GM12875 (cell line): ENCODE measurements around the gene SUN5.

Experiments
- H3K4me3 ChIP-seq: one replicate; pipeline ENCODE4 v1.5.1; 2011; ENCODE audit warnings: low read depth, low read length, control low read depth
- TF ChIP-seq, protein P1 (sequence below): IDR thresholded peaks from 2 replicates; pipeline ENCODE4 v1.5.1; 2011; ENCODE audit warnings: low read depth, mild to moderate bottlenecking, control low read depth, inconsistent platforms, low read length, moderate library complexity, borderline replicate concordance; ENCODE audit not compliant: insufficient read depth

The SUN5 gene

DNA sequence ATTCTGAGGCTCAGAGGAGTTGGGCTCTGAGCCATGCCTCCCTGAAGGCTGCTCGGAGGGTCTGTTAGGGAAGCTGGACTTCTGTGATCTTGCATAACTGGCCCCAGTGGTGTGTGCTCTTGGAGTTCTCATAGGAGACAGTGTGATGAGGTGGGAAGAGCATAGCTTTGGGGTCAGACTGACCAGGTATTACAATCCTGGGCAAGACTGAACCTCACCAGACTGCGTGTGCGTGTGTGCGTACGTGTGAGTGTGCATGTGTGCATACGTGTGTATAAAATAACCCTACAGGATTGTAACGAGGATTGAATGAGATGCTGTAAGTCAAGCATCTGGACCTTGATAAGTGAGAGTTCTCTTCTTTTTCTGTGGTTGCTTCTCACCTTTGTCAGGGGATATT, 13.3 kb upstream of the SUN5 start:
- H3K4me3 ChIP-seq, result no peak overlapping the region
- TF ChIP-seq, protein P1, sequence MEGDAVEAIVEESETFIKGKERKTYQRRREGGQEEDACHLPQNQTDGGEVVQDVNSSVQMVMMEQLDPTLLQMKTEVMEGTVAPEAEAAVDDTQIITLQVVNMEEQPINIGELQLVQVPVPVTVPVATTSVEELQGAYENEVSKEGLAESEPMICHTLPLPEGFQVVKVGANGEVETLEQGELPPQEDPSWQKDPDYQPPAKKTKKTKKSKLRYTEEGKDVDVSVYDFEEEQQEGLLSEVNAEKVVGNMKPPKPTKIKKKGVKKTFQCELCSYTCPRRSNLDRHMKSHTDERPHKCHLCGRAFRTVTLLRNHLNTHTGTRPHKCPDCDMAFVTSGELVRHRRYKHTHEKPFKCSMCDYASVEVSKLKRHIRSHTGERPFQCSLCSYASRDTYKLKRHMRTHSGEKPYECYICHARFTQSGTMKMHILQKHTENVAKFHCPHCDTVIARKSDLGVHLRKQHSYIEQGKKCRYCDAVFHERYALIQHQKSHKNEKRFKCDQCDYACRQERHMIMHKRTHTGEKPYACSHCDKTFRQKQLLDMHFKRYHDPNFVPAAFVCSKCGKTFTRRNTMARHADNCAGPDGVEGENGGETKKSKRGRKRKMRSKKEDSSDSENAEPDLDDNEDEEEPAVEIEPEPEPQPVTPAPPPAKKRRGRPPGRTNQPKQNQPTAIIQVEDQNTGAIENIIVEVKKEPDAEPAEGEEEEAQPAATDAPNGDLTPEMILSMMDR, result no peak

DNA sequence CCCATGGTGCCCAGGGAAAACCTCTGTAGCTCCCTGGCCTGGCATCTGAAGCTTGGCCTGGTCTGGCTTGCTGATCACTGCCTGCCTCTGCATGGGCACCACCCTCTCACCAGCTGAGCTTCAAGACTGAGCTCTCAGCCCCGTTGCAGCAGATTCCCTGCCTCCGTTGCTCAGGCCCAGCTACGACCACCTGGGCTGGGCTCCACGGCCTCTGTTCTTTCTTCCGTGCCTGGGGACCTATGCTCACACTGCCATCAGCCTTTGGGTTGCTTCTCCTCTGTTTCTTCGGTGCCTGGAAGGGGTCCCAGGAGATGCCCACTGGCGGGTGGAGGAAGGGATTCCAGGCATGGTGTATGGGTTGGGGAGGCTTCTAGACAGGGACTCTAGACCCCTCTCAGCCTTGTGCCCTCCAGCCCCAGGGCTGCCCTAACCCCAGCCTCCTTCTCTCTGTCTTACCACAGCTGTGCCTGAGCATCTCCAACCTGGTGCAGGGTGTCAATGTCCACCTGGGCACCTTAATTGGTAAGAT, 12.4 kb upstream of the SUN5 start:
- TF ChIP-seq, protein P1, result no peak
- no peak overlapping the region for H3K4me3 ChIP-seq

DNA sequence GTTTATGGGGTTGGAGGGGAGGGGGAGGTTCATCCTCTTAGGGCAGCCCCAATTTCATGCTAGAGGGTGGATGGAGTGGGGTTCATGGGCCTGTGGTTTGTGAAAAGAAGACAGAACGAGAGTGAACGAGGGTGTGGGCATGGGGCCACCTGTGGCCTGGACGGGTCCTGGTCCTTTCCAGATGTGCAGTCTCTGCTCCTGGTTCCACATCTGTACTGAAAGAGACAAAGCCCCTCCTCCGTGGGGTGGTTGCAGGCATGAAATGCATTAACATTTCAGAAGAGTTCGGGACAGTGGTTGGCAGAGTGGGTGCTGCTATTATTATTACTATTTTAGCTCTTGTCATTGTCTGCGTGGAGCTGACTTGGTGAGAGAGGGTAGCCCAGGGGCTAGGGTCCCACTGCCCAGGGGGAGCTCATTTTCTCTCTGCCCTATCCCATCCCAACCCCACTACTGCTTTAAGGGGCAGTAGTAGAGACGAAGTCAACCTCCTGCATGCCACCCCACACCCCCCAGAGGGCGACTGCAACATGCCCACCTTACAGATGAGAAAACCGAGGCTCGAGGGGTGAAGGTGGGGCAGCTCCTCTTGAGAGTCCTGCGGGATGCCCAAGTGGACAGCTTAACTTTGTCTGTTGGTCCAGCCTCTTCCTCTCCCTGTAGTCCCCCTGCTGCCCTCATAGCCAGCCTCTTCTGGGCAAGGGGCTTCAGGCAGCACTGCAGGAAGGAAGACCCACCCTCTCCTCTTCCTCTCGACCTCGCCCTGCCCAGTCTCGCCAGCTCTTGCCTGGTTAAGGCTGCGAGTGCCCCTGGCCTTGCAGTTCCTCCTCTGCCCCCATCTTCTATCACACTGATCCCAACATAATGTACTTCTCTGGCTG, 11.7 kb upstream of the SUN5 start:
- TF ChIP-seq, protein P1, result no peak
- no peak overlapping the region for H3K4me3 ChIP-seq

DNA sequence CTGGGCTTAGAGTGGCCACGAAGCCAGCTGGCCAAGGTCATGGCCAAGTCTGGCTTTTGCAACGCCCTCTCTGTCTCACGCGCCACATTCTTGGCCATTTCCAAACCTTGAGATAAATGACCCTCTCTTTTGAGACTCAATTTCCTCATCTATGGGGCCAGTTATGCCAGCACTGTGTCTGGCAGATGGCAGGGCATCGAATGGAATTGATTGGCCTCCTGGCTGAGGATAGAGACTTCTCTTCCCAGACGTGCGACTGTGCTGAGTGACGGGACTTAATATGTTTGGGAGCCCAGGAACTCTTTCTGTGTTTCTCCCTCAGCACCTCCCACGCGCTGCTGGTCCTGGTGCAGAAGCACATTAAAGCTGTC, 10.9 kb upstream of the SUN5 start:
- H3K4me3 ChIP-seq, result no peak overlapping the region
- TF ChIP-seq, protein P1, result no peak

DNA sequence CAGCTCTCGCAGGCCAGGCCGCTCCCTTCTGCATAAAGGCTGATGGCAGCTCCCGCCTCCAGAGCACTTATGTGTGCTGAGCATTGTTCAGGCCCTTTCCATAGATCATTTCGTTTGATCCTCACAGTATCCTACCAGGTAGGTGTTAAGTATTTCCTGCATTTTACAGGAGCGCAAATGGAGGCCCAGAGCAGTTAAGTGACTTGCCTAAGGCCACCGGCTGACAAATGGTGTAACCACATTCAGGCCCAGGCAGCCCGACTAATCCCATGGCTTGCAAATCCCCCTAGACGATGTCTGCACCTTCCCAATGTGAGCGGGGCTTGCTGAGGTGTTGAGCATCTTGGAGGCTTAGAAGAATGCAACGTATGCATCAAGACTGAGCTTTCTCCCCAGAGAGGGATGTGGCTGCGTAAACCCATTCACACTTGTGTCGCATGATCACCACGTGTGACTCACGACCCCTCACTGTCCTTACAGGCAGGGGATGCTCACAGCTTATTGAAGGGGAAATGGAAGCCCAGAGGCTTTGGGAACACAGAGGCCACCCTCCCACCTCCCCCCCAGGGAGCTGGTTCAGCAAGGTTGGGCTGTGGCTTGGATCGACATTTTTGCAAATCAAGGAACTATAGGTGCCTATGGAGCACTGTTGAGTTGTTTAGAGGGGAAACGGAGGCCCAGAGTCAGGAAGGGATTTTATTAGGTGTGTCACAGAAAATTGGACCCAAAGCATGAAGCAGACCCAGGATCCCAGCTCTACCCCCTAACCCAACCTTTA, 10.3 kb upstream of the SUN5 start:
- H3K4me3 ChIP-seq, result no peak overlapping the region
- TF ChIP-seq, protein P1, result no peak

DNA sequence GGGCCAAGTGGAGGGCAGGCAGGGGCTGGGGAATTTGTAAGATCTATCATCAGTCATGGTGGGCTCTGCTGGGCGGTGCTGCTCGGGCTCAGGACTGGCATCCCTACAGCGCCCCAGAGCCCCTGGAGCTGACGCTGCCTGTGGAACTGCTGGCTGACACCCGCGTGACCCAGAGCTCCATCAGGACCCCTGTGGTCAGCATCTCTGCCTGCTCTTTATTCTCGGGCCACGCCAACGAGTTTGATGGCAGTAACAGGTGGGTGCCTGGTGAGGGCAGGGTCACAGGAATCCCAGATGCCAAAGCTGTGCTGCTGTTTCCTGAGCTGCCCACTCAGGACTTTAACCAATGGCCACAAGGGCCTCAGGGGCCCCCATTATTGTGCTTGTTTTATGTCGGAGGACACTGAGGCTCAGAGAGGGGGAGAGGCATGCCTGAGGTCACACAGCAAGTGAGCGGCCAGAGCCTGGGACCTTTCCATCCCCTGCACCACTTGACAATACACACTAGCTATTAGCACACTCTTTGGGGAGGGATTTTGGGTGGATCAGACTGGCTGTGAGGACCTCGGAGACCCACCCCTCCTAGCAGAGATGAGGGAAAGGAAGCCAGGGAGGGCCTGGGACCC, 9.6 kb upstream of the SUN5 start:
- H3K4me3 ChIP-seq, result no peak overlapping the region
- TF ChIP-seq, protein P1, result no peak
